ENCODE results near the gene UBXN2A.

Gene UBXN2A

DNA sequence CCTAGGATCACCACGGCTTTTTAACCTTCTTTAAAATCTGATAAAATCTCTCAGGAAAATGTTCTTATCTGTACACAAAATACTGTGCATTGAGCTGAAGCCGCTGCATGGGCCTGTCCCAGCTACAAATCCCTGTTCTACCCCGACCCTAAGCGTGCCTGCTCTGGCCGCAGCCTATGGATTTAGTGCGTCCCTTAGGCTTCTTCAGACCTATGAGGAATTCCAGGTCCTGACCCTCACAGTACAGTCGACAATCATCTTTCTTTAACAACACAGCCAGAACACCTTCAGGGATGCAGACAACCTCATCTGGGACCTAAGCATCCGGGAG, 107.4 kb downstream of the UBXN2A start:
- DNase-seq, result no peak

DNA sequence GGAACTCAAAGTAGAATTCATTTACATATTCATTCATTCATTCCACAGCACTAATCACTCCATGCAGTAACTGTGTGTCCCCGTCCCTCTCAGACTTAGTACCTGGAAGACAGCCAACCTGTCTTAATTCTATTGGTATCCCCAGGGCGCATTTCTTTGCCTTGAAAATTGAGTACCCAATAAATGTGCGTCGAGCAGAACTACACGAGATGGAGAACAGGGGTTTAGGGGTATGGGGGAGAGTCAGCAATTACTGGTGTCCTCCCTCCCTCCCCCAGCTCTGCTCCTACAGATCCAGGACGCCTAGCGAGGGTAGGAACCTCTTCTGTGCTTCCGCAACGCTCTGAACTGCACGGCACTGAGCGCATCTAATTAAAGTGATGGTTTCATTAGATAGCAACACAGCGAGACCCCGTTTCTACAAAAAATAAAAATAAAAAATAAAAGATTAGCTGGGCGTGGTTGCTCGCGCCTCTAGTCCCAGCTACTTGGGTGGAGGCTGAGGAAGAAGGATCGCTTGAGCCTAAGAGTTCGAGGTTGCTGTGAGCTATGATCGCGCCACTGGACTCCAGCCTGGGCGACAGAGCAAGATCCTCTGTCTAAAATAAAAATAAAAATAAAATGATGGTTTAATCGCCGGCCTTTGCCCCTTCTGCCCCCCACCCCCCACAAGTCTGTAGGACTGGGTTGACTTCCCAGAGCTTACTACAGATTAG, 108.7 kb downstream of the UBXN2A start:
- DNase-seq, result no peak

DNA sequence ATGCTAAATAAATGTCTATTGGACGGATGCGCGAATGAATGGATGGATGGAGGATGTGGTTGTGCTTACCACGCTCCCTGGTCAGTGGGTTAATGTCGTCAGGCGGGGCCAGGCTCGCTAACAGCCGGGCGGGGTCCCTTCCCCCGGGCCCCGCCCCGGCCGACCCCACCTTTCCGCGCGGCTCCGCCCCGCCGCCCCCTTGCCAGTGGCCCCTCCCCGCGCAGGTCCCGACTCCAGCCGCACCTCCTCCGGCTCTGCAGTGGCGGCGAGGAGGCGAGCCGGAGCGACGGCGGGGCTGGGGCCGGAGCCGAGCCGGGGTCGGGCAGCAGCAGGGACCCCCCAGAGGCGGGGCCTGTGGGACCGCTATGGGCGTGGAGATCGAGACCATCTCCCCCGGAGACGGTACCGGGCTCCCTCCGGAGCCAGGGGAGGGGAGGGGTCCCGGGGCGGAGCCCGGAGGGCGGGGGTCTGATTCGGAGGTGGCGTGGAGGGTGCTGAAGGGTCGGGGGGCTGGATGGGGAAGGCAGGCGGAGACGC, 109.3 kb downstream of the UBXN2A start, which contains the start of gene FKBP1B:
Gene FKBP1B, plus strand, starts transcription at position 257 of the 537 bp plus-strand sequence. Its CDS starts 109 bp downstream, at position 366.
- peak; percentile 66 for DNase-seq

DNA sequence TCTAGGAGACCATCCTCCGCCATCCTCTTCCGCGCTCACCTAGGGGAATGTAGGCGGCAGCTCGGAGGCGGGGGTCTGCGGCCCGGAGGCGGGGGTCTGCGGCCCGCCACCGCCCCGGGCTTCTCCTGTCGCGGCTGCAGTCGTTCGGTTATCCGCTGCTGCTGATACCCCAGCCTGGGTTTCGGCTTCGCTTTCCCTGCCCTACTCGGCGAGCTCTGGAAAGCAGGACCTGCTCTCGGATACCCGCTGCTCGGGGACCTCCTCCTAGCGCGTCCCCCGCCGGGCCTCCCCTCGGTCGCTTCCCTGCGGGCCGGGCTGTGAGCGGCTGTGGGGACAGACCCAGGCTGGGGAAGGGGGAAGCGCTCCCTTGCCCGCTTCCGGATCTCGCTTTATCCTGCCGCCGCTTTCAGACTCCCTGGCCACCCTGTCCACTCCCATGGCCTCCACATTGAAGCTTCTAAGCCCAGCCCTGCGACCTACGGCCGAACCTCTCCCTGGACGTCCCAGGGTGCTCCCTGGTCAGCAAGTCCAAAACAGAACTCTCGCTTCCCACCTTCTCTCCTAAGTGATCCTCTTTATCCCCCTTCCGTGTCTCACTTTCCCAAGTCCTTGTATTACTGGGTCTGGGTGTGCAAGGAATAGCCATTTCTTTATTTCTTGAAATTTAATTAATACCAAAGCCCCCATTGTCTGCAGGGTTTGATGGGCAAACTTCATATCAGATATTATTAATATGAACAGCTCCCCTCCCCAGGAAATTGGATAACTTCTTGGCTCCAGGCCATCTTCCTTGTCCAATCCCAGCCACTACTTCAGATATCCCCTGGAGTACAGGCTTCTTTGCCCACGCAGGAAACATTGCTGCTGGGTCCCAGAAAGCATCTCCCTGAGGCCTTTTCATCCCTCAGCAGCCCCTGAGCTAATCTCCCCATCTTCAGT, 110.0 kb downstream of the UBXN2A start:
- peak; percentile 8 for DNase-seq

DNA sequence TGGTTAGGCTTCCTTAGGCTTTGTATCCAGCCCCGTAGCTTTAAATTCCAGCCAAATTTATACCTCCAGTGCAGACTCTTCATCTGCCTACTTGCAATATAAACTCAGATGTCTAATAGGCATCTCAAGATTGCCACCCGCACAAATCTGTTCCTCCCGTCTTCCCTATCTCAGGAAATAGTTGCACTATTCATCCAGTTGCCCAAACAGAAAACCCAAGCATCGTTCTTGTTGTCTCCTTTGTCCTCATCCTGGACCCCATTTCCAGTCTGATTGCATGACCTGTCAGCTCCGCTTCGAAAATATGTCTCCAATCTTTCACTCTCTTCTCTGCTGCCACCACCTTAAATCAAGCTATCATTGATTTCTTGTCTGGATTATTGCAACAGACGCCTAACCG, 111.6 kb downstream of the UBXN2A start:
- no peak for DNase-seq

DNA sequence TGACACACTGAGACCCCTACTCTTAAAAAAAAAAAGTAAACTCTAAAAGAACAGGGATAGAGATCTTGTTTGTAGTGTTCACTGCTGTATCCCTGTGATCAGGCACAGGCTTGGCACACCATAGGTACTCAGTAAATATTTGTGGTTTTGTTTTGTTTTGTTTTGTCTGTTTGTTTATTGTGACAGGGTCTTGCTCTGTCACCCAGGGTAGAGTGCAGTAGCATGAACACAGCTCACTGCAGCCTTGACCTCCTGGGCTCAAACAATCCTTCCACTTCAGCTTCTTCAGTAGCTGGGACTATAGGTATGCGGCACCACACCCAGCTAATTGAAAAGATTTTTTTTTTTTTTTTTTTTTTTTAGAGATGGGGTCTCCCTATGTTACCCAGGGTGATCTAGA, 112.7 kb downstream of the UBXN2A start:
- DNase-seq, result no peak
